Measurements from ENCODE around the gene ITPRID2.

ITPRID2 gene

DNA sequence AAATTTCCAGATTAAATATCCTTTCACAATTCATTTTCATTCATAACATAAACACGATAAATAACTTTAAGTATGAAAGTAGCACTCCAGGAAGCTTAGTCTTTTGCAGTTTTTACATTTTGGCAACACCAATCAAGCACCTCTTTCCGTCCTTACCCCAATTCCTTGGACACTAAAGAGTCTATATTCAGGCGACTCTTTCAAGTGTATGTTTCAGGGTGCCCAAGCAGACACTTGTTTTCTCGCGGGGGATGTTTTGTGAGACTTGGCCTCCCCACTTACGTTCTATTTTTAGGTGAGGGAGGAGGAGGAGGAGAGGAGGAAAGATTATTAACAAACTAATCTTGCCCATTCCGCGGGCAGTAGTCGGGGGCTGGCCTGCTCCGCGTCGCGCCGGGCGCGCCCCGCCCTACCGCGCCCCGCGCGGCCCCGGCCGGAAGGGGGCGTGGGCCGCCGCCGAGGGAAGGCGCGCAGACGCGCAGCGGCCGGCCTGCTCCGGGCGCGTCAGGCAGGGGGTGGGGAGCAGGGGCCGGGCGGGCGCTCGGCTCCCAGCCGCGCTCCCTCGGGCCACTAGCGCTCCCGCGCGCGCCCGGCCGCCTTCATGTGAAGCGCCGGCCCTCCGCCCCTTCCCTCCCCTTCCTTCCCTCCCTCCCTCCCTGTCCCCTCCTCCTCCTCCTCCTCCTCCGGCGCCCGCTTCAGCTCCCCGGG is at the start of gene ITPRID2:
Gene ITPRID2, plus strand, starts transcription at position 473 of the 708 bp plus-strand sequence. CDS start 337 bp downstream, outside the sequence.
- DNase-seq = peak; percentile 72

GRCh38 chr2:181844551-181845290 is 46.8 kb upstream of the ITPRID2 start:
- no peak for DNase-seq

DNA sequence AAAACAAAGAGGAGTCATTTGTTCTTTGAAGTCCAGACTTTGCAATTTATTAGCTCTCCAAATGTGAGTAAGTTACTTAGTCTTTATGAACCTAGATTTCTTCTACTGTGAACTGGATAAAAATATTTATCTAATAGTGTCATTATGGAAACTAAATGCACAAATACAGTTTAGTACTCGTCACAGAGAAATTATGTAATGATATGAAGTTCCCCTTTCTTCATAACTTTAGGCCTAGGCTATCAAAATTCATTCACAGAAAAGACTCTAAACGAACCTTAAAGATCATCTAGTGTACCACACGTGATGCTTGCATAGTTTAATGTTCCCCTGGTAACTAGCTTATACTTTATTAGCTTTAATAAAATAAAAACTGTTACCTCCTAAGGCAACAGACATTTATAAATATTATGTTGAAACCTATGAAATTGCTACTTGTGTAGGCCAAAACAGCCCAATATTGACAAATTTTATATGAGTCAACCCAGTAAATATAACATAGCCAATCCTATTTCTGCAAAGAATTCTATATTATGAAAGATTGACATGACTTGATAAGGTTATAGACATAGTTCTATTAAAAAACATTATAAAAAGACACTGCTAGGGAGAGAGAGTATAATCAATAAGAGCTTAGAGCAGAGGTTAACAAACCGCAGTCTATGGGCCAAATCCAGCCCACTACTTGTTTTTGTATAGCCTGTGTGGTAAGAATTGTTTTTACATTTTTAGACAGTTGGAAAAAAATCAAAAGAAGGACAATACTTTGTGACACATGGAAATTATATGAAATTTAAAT is 44.9 kb upstream of the ITPRID2 start:
- DNase-seq = no peak

GRCh38 chr2:181847198-181847556 is 44.4 kb upstream of the ITPRID2 start:
- no peak for DNase-seq

- DNase-seq = no peak
Observed at GRCh38 chr2:181847702-181848101, 43.8 kb upstream of the ITPRID2 start.

DNA sequence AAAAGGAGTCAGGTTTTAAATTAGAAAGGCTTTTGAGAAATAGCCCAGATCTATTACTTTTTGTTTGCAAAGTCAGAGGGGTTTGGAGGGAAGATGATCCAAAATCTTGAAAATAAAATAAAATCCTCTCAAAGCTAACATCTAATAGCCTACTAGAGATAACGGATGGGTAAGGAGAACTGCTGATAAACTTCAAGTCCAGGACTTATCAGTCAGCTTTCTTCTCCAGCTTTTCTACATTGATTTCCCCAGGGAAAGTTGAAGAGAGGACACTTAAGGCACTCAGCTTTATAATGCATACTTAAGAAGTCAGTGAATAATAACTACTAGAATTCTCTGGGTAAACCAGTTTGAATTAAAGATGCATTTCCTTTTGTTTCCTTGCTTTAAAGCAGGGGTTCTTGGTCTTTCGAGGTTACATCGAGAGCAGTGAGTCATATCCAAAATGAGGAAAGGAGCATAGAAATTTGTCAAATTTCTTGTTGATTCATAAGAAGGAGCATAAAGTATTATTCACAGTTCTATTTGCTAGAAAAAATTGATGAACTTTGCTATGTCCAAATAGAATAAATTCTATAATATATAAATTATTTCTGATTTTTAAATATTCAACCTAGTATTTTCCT is 43.2 kb upstream of the ITPRID2 start:
- no peak for DNase-seq

- DNase-seq = no peak
Observed at GRCh38 chr2:181849601-181850000, 41.9 kb upstream of the ITPRID2 start.

GRCh38 chr2:181850936-181851560 is 40.5 kb upstream of the ITPRID2 start:
- no peak for DNase-seq

DNA sequence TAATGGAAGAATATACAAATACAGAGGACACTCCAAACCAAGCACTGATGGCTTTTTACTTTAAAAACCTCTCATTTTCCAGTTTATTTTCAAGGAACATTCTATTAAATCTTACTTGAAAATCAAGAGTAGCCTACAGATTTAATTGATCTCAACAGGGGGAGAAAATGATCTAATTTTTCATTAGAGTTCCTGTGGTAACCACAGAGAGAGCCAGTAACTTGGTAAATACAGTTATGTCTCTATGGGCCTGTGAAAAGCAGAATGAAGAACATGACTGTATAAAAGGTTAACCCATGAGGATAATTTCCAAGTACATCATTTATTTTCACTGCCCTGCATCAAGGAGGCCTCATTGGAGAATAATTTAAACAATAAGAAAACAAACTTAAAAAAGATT is 39.8 kb upstream of the ITPRID2 start:
- no peak for DNase-seq

DNA sequence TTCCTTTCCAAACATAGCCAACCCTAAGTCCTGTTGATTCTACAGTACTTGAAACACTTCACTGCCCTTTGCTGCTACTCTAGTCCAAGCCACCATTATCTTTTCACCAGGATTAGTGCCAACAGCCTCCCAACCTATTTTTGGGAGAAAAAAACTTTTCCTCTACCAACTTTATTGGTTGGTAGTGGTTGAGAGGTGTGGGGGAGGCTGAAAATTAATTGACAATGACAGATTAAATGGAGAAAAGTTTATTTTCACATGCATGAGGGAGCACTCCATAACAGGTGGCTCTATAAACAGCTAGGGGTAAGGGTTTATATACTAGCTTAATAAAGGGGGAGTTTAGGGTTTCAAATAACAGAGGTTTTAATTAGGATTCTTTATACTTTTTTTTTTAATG is 37.8 kb upstream of the ITPRID2 start:
- DNase-seq = no peak

DNA sequence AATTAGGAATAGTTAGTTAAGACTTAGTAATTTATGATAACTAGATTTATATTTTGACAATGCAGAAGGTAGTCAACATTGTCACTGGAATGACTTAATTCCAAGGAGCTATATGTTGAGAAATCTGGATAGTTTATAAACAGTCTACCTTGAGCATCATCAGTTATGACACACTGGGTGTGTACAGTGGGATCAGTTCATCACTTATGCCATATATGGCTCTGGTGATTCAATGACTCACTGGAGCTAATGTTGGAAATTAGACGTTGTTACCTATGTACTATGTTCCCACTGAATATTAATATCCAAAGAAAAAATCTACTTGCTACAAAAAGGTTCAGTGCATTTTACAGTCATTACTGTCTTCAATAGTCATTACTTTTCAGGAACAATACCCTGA is 34.0 kb upstream of the ITPRID2 start:
- DNase-seq = no peak

GRCh38 chr2:181858600-181858999 is 32.9 kb upstream of the ITPRID2 start:
- no peak for DNase-seq

DNA sequence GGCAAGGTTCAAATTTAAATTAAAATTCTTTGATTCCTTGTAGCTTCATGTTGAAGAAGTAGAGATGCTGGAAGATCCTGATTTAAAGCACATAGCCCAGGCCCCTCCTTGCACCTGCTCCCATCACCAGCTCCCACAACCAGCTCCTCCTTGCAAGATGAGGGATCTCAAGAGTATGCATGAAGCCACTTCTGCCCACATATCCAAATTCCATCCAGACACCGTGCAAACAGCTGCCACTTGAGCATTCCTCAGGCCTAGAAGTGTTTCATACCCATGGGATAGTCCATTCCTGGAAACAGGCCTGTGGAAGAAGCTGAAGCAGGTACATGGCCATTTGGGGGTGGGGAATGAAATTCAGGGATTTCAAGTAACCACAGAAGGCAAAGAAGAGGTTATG is 32.4 kb upstream of the ITPRID2 start:
- DNase-seq = no peak

- DNase-seq = no peak
Observed at GRCh38 chr2:181859803-181860202, 31.7 kb upstream of the ITPRID2 start.

DNA sequence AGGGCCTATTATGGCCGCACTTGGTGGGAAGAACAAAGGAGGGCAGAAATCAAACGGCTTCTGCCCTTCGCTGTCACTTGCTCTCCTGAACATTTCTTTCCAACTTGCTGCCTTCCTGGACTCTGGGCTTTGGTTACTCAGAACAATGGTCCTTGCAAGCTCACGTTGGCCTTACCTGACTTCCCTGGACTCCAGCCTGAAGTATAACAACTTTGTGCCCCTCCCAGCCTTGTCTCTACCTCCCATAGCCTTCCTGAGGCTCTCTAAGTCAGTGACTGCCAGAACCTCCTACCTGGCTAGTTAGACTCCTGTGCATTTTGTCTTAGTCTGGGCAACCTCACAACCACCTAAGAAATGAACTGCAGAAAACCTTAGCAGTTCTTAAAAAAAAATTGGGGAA is 30.2 kb upstream of the ITPRID2 start:
- DNase-seq = no peak

DNA sequence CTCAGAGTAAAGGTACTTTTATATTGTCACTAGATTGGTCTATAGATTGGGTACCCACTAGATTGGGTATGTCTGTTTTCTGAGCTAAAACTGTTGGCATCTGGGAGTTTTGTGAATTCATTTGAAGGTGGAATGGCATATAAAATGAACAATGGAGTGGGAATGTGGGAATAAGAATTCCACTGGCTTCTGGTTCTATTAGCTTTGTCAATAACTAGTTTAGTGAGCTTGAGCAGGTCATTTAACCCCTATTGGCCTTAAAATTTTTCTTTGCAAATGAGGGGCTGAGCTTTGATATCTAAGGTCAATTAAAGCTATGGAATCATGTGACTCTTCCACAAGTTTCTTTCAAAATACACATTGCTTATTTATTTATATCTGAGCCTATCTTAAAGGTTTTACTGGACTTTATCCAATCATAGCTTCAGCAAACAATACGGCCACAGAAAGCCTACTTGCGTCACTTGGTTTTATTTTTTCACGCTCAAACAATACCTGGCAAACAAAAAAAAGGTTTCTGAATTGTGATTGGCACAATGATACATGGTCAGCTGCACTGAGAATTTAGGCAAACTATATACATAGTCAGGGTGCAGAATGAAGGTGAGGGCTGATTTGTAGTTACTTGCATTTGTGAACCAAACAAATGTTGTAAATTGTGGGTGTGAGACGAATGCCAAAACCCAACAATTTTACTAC is 28.8 kb upstream of the ITPRID2 start:
- DNase-seq = no peak

DNA sequence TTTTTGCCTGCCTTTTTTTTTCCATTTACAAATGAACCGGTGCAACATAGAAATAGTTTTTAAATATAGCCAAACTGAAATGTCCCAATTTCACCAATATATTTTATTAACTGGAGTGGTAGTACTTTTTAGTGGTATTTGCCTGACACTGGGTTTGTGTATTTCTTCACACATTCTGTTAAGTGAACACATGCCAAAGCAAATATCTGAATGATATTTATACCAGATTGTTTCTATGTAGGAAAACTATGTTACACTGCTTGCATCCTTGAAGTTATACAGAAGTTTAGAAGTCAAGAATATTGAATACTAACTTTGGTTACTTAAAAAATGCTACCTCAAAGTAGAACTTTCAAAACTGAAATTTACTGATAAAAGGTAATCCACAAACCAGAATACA is 19.4 kb upstream of the ITPRID2 start:
- no peak for DNase-seq

DNA sequence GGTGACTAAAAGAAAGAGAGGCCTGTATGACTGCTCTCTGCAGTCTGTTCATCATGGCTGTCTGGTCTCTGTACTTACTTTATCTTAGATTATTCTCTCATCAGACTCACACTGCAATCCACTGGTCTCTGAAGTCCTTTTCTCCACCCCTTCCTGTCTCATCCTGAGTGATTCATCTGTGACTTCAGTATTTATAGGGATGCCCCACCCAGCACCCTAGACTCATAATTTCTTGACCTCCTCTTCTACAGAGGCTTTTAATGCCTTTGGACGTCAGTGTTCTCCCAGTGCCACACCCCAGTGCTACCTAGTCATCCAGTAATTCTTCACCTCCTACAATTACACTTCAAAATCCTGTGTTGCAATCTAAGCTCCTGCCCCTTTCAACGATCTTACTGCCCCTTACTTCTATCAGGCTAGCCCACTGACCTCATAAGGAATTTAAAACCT is 14.9 kb upstream of the ITPRID2 start:
- no peak for DNase-seq

DNA sequence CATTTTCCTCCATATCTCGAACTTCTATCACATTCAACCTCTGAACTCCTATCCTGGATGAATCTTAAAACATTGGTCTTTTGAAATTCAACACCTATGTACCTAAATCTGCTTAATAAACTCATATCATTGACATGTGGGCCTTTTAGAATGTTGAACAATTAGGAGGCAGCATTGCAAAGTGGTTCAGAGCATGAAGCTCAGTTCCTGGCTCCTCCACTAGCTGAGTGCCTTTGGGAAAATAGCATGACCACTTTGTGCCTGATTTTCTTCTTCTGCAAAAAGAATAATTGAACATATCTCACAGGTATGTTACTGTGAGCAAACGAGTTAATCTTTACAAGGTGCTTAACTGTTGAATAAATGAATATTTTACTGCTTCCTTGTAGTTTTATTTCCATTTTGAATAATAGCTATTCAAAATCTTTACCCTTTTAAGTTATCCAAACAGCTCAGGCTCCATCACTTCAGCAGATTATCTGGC is 14.3 kb upstream of the ITPRID2 start:
- no peak for DNase-seq

DNA sequence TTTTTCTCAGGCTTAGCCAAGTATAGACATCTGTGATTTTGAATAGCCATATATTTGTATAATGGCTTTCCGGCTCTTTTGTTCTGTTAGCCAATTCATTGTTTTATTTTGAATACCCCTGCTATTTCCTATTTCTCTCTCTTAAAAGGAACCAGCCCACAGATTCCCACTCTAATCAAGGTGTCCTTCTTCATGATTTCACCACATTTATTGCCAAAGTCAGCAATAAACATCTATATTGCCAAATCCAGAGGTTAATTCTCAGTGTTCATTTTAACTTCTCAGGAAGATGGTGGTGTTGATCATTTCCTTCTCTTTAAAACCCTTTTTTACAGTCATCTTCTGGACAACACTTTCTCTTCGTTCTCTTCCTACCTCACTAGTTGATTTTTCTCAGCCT is 13.1 kb upstream of the ITPRID2 start:
- no peak for DNase-seq

- DNase-seq = no peak
Observed at GRCh38 chr2:181879295-181879694, 12.2 kb upstream of the ITPRID2 start.

Measured in activated CD4-positive, CD25-positive, alpha-beta regulatory T cell treated with anti-CD3 and anti-CD28 coated beads, Interleukin-2, amount 50 U/mL, for 72 hours (primary cell).